Measurements from ENCODE around the gene IGF2BP3. TPM values are rescaled to one million over a fixed set of nuclear protein-coding genes. Genes with fewer than 3 reads are reported as not detected.

Gene IGF2BP3
- total RNA-seq, 1 experiment from 2014 or later: 75.3 TPM

DNA sequence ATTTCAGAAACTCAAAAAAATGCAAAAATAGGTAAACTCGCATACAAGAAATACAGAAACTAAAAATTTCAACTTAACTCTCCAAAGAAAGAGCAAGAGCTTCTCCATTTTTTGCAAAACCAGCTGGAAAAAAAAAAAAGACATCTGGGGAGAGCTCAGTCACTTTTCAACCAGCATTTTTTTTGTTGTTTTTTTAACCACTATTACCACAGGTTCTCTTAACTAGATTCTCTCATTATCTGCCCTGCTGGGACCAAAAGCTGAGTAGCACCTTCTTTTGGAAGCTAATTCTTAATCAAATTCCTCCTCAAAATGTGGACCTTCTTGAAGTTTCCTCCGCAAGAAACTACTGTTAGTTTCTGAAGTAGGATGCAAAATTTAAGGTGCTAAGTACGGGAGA is 14.2 kb downstream of the IGF2BP3 start:
- TF ChIP-seq, protein P1, sequence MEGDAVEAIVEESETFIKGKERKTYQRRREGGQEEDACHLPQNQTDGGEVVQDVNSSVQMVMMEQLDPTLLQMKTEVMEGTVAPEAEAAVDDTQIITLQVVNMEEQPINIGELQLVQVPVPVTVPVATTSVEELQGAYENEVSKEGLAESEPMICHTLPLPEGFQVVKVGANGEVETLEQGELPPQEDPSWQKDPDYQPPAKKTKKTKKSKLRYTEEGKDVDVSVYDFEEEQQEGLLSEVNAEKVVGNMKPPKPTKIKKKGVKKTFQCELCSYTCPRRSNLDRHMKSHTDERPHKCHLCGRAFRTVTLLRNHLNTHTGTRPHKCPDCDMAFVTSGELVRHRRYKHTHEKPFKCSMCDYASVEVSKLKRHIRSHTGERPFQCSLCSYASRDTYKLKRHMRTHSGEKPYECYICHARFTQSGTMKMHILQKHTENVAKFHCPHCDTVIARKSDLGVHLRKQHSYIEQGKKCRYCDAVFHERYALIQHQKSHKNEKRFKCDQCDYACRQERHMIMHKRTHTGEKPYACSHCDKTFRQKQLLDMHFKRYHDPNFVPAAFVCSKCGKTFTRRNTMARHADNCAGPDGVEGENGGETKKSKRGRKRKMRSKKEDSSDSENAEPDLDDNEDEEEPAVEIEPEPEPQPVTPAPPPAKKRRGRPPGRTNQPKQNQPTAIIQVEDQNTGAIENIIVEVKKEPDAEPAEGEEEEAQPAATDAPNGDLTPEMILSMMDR (conservative IDR thresholded peaks at IDR 0.05; ENCODE audit: low read depth, low read length): no peak
- no peak overlapping the region for H3K27ac ChIP-seq (ENCODE audit: low read depth, low read length, poor library complexity, severe bottlenecking)
- no TSS peak for BruUV-seq (replicated peaks)
- H3K9me3 ChIP-seq (ENCODE audit: low read depth, low read length, poor library complexity, severe bottlenecking): no peaks in the 10 kb centered on the region
- H3K4me1 ChIP-seq (ENCODE audit: insufficient read depth, low read length, poor library complexity, severe bottlenecking): peaks cover 11% of the 10 kb centered on the region
- CTCF ChIA-PET: no interaction called here
- DNase-seq (ENCODE audit: low spot score): no peak
- H3K4me3 ChIP-seq (ENCODE audit: low read depth, low read length, poor library complexity, severe bottlenecking): no peak overlapping the region
- intact Hi-C loops (cut with micrococcal nuclease; ENCODE audit: unreplicated experiment): no loop called here
- H3K27me3 ChIP-seq (replicated peaks; ENCODE audit: insufficient read depth, low read depth, low read length, poor library complexity): no peaks in the 10 kb centered on the region
- peaks cover 5% of the 10 kb centered on the region for H3K36me3 ChIP-seq (ENCODE audit: insufficient read depth, low read length, poor library complexity, severe bottlenecking)
- POLR2A ChIA-PET (ENCODE audit: low non-redundant PET): no interaction called here

DNA sequence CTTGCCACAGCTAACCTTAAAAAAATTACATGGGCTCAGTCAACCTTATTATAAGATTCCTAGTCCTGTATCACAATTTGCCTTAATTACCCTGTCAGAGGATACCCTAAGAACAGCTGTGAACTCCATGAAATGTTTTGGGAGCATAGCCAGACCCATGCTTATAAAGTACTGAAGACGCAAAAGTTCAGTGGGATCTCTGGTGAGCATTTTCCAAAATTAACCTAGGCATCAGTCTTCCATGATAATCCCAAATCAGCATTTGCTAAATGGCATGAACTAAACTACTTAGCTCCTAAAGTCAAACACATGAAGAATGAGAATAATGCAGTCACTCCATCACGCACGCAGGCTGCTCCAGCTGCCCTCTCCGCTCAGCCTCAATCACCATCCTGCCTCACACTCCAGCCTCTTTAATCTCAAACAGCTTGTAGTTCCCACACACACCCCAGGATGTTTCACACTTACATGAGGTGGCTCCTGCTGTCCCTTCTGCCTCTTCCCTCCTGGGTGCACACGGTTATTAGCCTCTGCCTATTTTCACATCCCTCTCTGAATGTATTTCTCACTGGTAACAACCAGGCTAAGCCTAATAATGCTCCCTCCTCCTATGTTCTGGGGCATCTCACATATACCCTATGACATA is 15.3 kb downstream of the IGF2BP3 start:
- intact Hi-C loops (cut with micrococcal nuclease; ENCODE audit: unreplicated experiment): no loop called here
- Histone ChIP-seq H3K27ac (ENCODE audit: low read depth, low read length, poor library complexity, severe bottlenecking) (no peak overlapping the region), H3K27me3 (replicated peaks; ENCODE audit: insufficient read depth, low read depth, low read length, poor library complexity) (no peaks in the 10 kb centered on the region), H3K9me3 (ENCODE audit: low read depth, low read length, poor library complexity, severe bottlenecking) (no peaks in the 10 kb centered on the region), H3K4me1 (ENCODE audit: insufficient read depth, low read length, poor library complexity, severe bottlenecking) (peaks cover 22% of the 10 kb centered on the region), H3K36me3 (ENCODE audit: insufficient read depth, low read length, poor library complexity, severe bottlenecking) (peaks cover 5% of the 10 kb centered on the region), H3K4me3 (ENCODE audit: low read depth, low read length, poor library complexity, severe bottlenecking) (no peak overlapping the region)
- no peak for DNase-seq (ENCODE audit: low spot score)
- TF ChIP-seq, protein P1 (conservative IDR thresholded peaks at IDR 0.05; ENCODE audit: low read depth, low read length): no peak
- TF ChIP-seq EZH2 (IDR thresholded peaks at IDR 0.05; ENCODE audit: borderline replicate concordance, low read depth, low read length, poor library complexity, severe bottlenecking): no peak
- ChIA-PET CTCF (no interaction called here), POLR2A (ENCODE audit: low non-redundant PET) (no interaction called here)
- no TSS peak for BruUV-seq (replicated peaks)

DNA sequence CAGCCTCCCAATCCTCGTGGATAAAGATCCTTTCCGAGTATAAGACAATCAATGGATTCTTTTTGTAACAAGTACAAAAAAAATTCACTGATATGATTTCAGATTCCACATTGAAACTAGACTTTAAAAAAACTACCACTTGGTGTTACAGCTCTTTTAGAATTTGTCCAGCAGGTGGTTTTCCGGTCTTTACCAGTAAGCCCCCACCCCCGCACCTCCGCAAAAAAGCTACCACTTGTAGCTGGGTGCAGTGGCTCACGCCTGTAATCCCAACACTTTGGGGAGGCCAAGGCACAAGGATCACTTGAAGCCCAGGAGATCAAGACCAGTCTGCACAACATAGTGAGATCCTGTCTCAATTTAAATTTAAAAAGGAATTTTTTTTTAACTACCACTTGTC is 19.8 kb downstream of the IGF2BP3 start:
- no peak for TF ChIP-seq EZH2 (IDR thresholded peaks at IDR 0.05; ENCODE audit: borderline replicate concordance, low read depth, low read length, poor library complexity, severe bottlenecking)
- TF ChIP-seq, protein P1 (conservative IDR thresholded peaks at IDR 0.05; ENCODE audit: low read depth, low read length): peak; percentile 27; the same call in 1 of the 2 replicates
- DNase-seq (ENCODE audit: low spot score): peak; percentile 77
- Histone ChIP-seq H3K36me3 (ENCODE audit: insufficient read depth, low read length, poor library complexity, severe bottlenecking) (no peaks in the 10 kb centered on the region), H3K27ac (ENCODE audit: low read depth, low read length, poor library complexity, severe bottlenecking) (peak overlapping the region; percentile 72), H3K27me3 (replicated peaks; ENCODE audit: insufficient read depth, low read depth, low read length, poor library complexity) (no peaks in the 10 kb centered on the region), H3K4me1 (ENCODE audit: insufficient read depth, low read length, poor library complexity, severe bottlenecking) (peaks cover 29% of the 10 kb centered on the region), H3K9me3 (ENCODE audit: low read depth, low read length, poor library complexity, severe bottlenecking) (no peaks in the 10 kb centered on the region), H3K4me3 (ENCODE audit: low read depth, low read length, poor library complexity, severe bottlenecking) (no peak overlapping the region)
- intact Hi-C loops (cut with micrococcal nuclease; ENCODE audit: unreplicated experiment): no loop called here
- ChIA-PET CTCF (interaction anchor here (1.1 kb wide), 1 partner anchor 93 kb away, joined by 4 read pairs; no protein-coding TSS in a partner anchor), POLR2A (ENCODE audit: low non-redundant PET) (no interaction called here)
- no TSS peak for BruUV-seq (replicated peaks)
